Panc1 (cell line): ENCODE results near the gene PPBP. TPM values are rescaled to one million over a fixed set of nuclear protein-coding genes. Genes with fewer than 3 reads are reported as not detected.

Experiments used
- ATAC-seq: fragments of 200-7000 bp; cut with Tn5 transposase; 2 replicates; pipeline ENCODE4 v1.9.1; 2020; ENCODE audit warnings: mild to moderate bottlenecking, moderate library complexity
- BruUV-seq: library from RNA; stranded (reverse); fragments of 400-500 nt; replicated peaks from 2 replicates; lab custom pipeline; 2021; lab: Mats Ljungman, UMichigan
- CTCF ChIA-PET: fragments of 300-600 bp; sonication (Branson Sonifier 250); formaldehyde crosslinking; loops from one replicate; lab custom pipeline; 2022; ENCODE audit warnings: antibody characterized with exemption; lab: Charles Lee
- POLR2A ChIA-PET: fragments of 300-600 bp; sonication (Branson Sonifier 250); formaldehyde crosslinking; loops from one replicate; lab custom pipeline; 2022; ENCODE audit warnings: antibody characterized with exemption; lab: Charles Lee
- DNase-seq: peaks from one replicate; pipeline ENCODE4 v3.0.0-alpha.2; 2010; ENCODE audit warnings: low read depth, low spot score
- H3K27ac ChIP-seq: 2 replicates; pipeline ENCODE4 v1.5.1; 2011; ENCODE audit warnings: mild to moderate bottlenecking, low read length, inconsistent platforms
- H3K27me3 ChIP-seq: fragments of 200-500 bp; sonication (Bioruptor generic); 2 replicates; pipeline ENCODE4 v1.6.0; 2014; ENCODE audit warnings: low read length, inconsistent platforms; ENCODE audit not compliant: control insufficient read depth, insufficient read depth
- H3K36me3 ChIP-seq: fragments of 200-500 bp; sonication (Bioruptor generic); 2 replicates; pipeline ENCODE4 v1.5.1; 2014; ENCODE audit warnings: inconsistent platforms, mild to moderate bottlenecking, low read length, moderate library complexity; ENCODE audit not compliant: control insufficient read depth, insufficient read depth
- H3K4me1 ChIP-seq: 2 replicates; pipeline ENCODE4 v1.5.1; 2011; ENCODE audit warnings: inconsistent platforms, mild to moderate bottlenecking, low read length, moderate library complexity; ENCODE audit not compliant: control insufficient read depth, insufficient read depth
- H3K4me3 ChIP-seq, 2 experiments: 2 replicates each; pipeline ENCODE4 v1.5.1; 2011 to 2012; ENCODE audit warnings: low read depth in 2 of 2, low read length in 2 of 2, mild to moderate bottlenecking in 2 of 2, inconsistent platforms in 1 of 2, moderate library complexity in 1 of 2
- H3K9me3 ChIP-seq: fragments of 200-500 bp; sonication (Bioruptor generic); 2 replicates; pipeline ENCODE4 v1.5.1; 2014; ENCODE audit warnings: low read depth, mild to moderate bottlenecking, inconsistent platforms, low read length, moderate library complexity; ENCODE audit not compliant: control insufficient read depth, insufficient read depth
- CTCF ChIP-seq: fragments of 450-650 bp; IDR thresholded peaks from 2 replicates; pipeline ENCODE4 v1.5.1; 2017; ENCODE audit warnings: mild to moderate bottlenecking
- POLR2AphosphoS5 ChIP-seq: IDR thresholded peaks from 2 replicates; pipeline ENCODE4 v1.6.1; 2012; ENCODE audit warnings: mild to moderate bottlenecking, low read depth, low read length, moderate library complexity
- REST ChIP-seq, 2 experiments: IDR thresholded peaks; 2 replicates each; pipeline ENCODE4 v1.6.1; 2011 to 2012; ENCODE audit warnings: low read depth in 2 of 2, control low read depth in 1 of 2, low read length in 1 of 2, mild to moderate bottlenecking in 1 of 2, moderate library complexity in 1 of 2; ENCODE audit not compliant: insufficient read depth in 1 of 2
- SIN3A ChIP-seq: IDR thresholded peaks from 2 replicates; pipeline ENCODE4 v1.6.1; 2012; ENCODE audit warnings: low read depth, mild to moderate bottlenecking, low read length, moderate library complexity, borderline replicate concordance; ENCODE audit not compliant: insufficient read depth
- TCF7L2 ChIP-seq: IDR thresholded peaks from 2 replicates; pipeline ENCODE4 v1.6.1; 2011; ENCODE audit warnings: mild to moderate bottlenecking, low read depth, low read length, inconsistent platforms
- in situ Hi-C: cut with HindIII; loops from 2 replicates; pipeline ENCODE4 v1.10.0; 2016; ENCODE audit warnings: low sequenced_read_pairs, low pct_unique_long_range_greater_than_20kb
- intact Hi-C: fragments of 100-400 bp; cut with micrococcal nuclease; formaldehyde crosslinking; loops from one replicate; pipeline ENCODE4 v1.10.0; 2022; ENCODE audit not compliant: unreplicated experiment
- total RNA-seq: library from RNA; stranded (reverse); gene quantifications from one replicate; pipeline ENCODE4 v1.2.1, GENCODE V29; 2021; ENCODE audit not compliant: unreplicated experiment

PPBP gene
- total RNA-seq, 1 experiment from 2014 or later, result not detected

- H3K27me3 ChIP-seq, result no peaks in the 10 kb centered on the region
- no peak overlapping the region for H3K4me3 ChIP-seq
- intact Hi-C loops (no loop called here), in situ Hi-C loops (no loop called here)
- no TSS peak for BruUV-seq
- DNase-seq, result no peak
- POLR2A ChIA-PET, result no interaction called here
- no peaks in the 10 kb centered on the region for H3K9me3 ChIP-seq
- H3K36me3 ChIP-seq, result no peaks in the 10 kb centered on the region
- no peak for ATAC-seq
- CTCF ChIA-PET, result no interaction called here
- H3K4me1 ChIP-seq, result no peaks in the 10 kb centered on the region
- H3K27ac ChIP-seq, result no peak overlapping the region
- TF ChIP-seq TCF7L2 (no peak), SIN3A (no peak), POLR2AphosphoS5 (no peak), CTCF (no peak), REST (IDR thresholded peaks at IDR 0.05; ENCODE audit: insufficient read depth in 1 of 2, low read depth in 2 of 2, low read length in 1 of 2) (no peak)
These were observed 17.0 kb downstream of the PPBP start for GRCh38 chr4:73970945-73971344.

GRCh38 chr4:73970011-73970410 lies 18.0 kb downstream of the PPBP start:
- Histone ChIP-seq H3K9me3 (no peaks in the 10 kb centered on the region), H3K4me3 (no peak overlapping the region), H3K27ac (no peak overlapping the region), H3K36me3 (no peaks in the 10 kb centered on the region), H3K27me3 (no peaks in the 10 kb centered on the region), H3K4me1 (no peaks in the 10 kb centered on the region)
- no TSS peak for BruUV-seq
- in situ Hi-C loops (no loop called here), intact Hi-C loops (no loop called here)
- ChIA-PET CTCF (no interaction called here), POLR2A (no interaction called here)
- TF ChIP-seq SIN3A (no peak), POLR2AphosphoS5 (no peak), CTCF (no peak), REST (IDR thresholded peaks at IDR 0.05; ENCODE audit: insufficient read depth in 1 of 2, low read depth in 2 of 2, low read length in 1 of 2) (no peak), TCF7L2 (no peak)
- ATAC-seq (no peak), DNase-seq (no peak)
